ENCODE results near the gene CARMIL3.

The CARMIL3 gene

DNA sequence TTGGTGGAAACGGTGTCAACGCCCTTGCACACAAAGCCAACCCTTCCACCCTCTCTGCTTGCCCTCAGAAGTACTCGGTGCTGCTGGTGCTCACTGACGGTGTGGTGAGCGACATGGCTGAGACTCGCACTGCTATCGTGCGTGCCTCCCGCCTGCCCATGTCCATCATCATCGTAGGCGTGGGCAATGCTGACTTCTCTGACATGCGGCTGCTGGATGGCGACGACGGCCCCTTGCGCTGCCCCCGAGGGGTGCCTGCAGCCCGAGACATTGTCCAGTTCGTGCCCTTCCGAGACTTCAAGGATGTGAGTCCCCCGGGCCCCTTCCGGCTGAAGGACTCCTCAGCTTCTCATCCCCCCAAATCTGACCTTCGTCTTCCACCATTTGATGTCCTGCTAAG, 25.3 kb downstream of the CARMIL3 start:
- DNase-seq, result no peak

DNA sequence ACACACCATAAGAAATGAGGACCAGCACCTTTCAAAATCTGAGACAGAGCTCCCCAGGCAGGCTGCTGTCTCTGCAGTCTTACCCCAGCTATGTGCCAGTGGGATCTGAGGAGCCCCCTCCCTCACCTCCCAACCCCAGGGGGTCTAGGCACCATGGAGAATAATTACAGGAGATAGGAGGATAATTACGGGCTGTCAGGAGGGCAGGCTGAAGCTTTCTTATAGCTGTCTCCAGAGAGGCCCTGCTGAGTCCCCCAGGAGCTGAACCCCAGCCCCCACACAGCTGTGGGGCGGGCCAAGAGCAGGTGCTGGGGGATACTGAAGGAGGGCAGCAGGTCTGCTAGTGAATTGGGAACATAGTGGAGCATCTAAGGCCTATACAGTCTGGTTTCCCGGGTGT, 26.3 kb downstream of the CARMIL3 start:
- DNase-seq, result no peak

DNA sequence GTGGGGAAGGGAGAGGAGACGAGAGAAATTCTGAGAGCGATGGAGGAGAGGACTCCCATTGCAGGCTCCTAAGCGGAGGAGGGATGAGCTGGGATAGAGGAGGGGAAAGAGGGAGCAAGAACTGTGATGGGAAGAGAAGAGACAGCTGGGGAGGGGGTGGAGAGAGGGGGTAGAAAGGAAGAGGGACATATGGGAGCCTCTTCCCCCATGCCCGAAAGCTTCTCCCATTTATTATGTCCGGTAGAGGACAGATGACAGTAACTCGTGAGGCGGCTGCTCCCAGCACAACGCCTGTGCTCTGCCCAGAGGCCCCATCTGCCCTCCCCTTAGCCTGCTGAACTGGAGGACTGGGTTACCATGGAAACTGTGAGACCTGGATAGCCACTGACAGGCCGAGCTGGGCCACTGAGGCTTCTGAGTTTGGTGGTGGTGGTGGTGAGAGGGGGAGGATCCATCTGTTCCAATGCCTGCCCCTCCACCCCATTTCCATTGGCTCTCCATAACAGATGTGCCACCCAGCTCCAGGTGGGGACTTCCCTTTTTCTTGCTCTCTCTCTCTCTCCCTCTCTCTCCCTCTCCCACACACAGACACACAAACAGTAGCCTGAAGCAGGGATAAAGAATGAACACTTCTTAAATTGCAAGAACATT, 27.8 kb downstream of the CARMIL3 start:
- no peak for DNase-seq

DNA sequence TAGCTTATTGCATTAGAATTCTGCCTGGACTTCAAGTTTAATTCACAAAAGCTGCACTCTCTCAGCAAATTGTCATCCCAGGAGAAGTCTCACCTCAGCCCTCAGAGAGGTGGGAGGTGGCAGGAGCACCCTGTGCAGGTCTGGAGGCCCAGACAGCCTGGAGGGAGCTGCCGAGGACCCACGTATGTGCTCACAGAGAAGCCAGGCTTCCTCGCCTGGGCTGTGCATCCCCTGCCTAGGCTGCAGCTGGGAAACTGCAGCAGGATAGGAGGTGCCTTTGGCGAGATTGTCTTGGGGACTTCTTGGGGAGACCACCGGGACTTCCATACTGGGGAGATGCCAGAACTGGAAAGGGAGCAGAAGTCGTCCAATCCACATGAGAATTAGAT, 28.3 kb downstream of the CARMIL3 start:
- no peak for DNase-seq

DNA sequence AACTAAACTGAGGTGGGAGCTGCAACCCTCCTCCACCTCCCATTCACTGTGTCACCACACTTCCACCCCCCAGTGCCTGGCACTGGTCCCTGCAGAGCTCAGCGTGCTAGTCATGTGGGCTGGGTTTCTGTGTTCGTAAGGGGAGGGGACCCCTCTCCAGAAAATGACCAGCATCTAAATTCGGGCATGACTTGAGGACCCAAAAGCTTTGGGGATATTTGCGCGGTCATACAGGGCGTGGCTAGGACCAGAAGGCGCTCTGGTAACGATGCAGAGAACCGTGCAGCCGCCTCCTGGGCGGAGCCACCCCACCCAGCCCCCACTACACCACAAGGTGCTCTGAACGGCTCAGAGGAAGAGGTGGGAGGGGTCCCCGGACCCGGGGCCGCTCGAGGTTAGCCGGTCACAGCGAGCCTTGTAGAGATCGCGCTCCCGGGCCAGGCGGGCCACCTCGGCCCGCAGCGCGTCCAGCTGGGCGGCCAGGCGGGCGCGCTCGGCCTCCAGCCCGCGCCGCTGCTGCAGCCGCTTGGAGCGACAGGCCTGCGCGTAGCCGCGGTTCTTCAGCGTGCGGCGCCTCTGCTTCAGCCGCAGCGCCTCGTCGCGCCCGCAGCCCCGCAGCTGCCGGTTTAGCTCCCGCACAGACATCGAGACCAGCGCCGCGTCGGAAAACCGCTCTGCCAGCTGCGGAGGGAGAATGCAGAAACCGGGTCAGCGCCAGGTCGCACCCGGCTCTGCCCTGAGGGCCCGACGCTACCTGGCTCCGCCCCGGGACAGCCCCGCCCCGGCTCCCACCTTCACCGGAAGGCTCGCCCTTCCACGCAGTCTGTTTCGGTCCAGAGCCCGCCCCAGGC, 29.3 kb downstream of the CARMIL3 start:
- DNase-seq, result peak; percentile 72

DNA sequence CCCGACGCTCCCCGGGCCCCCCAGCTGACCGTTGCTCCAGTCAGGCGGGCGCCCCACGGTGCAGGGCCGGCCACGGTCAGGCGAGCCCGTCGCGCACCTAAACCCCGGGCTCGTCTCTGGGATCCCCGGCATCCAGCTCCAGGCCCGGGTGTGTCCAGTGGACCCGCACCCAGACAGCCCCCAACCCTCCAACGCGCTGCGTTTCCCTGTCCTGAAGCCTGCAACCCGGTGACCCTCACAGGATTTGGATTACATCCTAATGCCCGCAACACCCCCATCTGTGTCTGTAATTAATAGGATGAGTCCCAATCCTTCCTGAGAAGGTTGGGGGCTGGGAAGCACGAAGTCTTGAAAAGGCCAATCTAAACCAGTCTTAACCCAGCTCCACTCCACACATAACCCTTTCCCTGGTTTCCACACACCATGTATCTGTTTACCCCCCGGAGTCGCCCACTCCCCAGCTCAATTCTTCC, 30.0 kb downstream of the CARMIL3 start:
- no peak for DNase-seq

DNA sequence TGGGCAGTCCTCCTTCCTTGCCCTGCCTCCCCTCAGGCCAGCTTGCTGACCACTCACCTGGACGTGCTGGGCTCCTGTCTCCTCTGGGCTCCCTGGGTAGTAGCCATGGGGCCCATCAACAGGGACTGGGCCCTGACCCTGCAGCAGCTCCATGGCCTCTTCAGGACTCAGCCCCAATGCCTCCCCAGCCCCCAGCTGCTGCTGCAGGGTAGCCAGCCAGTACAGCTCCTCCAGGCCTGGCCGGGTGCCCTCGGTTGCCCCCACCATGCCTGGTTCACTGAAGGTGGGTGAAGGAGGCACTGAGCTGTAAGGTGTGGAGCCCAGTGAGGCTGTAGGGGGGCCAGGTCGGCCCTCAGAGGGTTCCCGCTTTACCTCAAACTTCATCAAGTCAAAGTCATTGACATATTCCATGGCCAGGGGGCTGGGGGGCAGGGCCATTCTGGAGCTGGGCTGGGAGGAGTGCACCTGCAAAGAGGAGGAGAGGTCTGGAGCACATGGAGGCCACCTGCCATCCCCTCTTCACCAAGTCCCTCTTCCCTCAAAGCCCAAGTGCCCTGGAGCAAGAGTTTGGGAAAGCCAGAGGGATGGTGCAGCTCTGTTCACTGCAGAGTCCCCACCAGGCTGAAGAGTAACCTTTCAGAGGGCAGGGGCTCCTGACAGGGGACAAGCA, 30.7 kb downstream of the CARMIL3 start:
- DNase-seq, result no peak

DNA sequence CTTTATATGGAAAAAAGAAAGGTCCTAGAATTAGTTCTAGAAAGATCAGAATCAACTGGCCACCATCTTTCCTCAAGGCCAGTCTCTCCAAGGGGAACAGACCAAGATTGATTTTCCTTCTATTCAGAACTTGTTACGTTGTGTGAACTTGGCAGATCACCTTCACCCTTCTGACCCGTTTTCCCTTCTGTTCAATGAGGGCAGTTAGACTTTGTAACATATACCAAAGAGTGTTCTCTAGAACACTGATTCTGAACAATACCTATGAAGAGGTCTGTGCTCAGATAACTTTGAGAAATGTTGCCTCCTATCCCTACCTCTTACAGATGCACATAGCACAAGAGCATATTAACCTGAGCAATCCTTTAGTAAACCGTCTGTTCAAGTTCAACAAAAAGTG, 31.7 kb downstream of the CARMIL3 start:
- DNase-seq, result no peak

DNA sequence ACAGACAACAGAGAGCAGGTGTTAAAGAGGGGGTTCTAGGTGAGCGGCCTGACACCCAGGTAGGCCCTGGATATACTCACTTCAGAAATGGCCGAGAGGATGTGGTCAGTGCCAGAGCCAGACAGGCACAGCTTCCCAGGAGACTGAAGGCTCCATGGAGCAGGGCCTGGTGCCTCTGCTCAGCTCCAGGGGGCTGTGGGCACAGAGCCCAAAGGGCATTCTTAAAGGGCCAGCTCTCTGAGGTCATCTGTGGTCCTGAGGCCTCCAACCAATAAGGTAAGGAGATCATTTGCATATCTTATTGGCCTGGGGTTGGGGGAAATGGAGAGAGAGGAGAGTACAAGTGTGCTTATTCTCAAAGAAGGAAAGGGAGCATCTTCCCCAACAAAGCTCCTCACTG, 32.6 kb downstream of the CARMIL3 start:
- DNase-seq, result no peak

DNA sequence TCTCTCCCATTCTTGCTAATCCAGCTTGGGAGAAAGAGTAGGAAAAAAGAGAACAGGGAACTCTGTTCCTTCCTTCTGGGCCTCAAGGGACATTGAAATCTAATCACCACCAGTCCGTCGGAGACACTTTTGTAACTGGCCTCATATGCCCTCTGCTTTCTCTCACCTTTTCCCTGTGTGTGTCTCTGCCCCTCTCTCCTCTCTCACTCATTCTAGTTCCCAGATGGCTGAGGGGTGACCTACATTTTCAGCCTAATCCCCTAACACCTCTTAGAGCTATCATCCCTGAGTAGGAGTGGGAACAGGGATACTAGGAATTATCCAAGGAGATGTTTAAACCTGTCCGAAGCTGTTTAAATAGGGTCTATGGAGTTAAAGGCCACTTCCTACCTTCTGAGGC, 33.4 kb downstream of the CARMIL3 start:
- no peak for DNase-seq

DNA sequence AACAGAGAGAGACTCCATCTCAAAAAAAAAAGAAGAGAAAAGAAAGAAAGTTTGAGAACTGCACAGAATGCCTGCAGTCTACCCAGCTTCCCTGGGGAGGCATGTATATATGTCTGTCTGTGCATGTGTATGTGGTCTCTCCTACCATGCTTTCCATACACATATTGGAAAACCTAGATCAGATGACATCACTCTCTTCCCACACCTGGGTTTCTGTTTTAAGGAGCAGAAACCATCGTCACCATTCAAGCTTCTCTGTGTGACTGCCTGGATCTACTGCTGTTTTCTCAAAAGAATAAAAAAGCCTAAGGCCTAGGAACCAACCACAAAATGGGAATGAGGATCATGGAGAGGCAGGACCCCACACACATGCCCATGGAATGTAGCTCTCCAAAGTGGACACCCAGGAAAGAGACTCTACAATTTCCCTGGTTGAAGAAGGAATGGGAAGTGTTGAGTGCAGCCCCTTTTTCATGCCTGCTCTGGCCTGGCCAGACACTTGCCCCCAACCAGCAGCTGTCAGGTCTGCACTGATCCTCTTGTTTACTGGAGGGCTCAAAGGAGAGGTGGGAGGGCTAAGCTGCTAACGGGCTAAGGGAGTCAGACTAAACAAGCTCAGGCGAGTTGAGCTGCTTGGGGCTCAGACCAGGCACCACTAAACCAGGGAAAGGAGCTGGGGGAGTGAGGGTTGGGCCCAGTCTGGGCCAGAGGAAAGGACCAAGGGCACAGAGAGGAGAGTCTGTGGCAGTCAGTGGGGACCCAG, 34.6 kb downstream of the CARMIL3 start:
- no peak for DNase-seq

DNA sequence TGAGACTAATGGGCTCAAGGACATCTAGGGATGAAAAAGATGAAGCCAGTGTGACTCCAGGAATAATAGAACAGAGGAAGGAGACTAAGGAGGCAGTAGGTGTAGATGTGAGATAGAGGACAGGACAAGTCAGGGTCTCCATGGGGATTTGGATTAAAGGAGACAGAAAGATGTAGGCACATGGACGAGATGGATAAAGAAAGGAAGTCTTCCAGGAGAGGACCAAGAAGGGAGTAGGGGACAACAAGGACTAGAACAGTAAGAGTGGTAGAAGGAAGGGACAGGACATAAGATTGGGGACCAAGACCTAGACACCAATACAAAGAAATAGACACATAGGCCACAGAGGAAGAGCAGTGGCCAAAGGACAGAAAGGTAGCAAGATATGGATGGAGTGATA, 35.2 kb downstream of the CARMIL3 start:
- DNase-seq, result no peak

DNA sequence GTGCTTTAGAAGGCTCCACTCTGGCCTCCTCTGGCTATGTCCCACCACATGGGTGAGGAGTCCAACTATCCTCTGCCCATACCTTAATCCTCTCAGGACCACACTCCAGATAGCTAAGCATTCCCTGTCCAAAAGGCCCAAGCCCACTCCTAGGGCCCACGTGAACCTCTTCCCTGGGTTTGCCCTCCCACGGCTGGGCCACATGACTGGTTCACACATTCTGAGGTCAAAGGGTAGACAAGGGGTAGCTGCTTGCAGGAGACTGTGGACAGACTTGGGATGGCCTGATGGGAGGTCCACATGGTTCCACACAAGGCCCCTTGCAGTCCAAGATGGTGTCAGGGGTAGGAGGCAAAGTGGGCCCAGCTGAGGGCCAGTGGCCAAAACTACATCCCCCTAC, 36.3 kb downstream of the CARMIL3 start:
- DNase-seq, result no peak

DNA sequence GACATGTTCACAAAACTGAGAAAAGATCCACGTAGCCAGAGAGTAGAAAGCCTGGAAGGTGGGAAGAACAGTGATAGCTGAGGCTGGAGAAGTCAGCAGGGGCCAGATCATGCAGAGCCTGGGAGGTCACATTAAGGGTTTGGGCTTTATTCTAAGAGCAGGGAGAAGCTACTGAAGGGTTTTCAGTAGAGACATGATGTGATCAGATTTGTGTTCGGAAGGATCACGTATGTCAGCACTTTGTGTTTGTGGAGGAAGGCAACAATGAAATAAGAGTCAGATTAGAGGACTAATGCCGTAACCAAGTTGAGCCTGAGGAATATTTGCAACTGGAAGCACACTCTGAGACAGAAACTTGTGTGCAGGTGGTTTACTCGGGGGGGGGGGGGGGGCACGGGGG, 38.1 kb downstream of the CARMIL3 start:
- DNase-seq, result no peak

DNA sequence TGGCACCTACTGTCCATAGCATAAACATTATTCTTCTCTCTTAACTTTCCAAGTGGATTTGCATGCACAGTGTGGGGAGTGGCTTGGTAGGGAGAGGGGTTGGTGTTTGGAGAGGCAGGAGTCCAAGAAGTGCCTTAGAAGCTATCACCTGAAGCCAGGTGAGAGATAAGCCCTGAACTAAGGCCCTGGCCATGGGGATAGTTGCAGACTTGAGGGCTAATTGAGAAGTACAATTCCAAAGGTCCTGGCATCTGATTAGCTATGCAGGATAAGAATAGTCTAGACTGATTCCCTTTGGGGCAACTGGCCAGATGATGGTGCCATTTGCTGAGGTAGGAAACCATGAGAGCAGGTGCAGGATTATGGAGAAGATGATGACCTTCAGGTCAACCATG, 40.3 kb downstream of the CARMIL3 start:
- DNase-seq, result no peak

DNA sequence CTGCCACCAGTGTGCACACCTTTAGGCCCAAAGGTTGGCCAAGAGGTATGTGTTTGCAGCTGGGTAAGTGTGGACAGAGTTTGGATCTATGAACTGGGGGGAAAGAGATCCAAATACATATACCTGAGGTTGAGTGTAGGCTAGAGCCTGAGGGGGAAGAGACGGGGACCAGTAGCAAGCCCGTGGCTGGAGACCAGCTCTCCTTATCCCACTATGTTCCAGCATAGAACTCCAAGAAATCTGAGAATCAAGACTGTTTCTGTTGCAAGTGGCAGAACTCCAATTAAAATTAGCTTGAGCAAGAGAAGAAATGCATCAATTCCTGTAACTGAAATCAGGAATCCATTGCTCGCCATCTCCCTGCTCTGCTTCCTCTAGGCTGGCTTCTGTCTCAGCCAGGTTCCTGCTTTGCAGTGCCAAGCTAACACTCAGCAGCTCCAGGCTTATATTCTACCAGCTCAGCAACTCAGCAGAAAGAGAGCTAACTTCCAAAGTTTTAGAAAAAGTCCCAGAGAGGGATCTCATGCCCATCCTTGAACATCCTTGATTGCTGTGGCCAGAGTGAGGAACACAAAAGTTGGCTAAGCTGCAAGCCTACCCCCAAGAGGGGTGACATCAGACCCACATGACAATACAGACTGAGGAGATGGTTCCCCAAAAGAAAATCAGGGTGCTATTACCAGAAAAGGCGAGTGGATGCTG, 40.8 kb downstream of the CARMIL3 start:
- DNase-seq, result no peak

DNA sequence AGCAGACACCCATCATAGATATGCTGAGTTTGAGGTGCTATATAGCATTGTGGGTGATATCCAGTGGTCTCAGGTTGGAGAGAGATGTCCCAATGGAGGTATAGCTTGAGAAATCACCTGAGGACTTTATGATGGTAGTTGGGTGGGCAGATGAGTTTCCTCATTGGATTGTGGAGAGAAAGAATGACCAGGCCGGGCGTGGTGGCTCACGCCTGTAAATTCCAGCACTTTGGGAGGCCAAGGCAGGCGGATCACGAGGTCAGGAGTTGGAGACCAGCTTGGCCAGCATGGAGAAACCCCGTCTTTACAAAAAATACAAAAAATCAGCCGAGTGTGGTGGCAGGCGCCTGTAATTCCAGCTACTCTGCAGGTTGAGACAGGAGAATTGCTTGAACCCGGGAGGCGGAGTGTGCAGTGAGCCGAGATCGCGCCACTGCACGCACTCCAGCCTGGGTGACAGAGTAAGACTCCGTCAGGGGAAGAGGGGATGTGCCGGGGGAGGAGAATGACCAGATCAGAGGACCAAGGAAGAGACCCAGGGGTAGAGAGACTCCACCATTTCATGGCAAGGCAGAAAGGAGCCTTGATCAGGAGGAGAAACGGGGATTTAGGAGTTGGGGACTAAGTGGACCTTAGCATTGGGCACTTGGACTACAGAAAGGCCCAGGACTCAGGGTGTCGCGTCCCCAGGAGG, 41.5 kb downstream of the CARMIL3 start:
- DNase-seq, result no peak

DNA sequence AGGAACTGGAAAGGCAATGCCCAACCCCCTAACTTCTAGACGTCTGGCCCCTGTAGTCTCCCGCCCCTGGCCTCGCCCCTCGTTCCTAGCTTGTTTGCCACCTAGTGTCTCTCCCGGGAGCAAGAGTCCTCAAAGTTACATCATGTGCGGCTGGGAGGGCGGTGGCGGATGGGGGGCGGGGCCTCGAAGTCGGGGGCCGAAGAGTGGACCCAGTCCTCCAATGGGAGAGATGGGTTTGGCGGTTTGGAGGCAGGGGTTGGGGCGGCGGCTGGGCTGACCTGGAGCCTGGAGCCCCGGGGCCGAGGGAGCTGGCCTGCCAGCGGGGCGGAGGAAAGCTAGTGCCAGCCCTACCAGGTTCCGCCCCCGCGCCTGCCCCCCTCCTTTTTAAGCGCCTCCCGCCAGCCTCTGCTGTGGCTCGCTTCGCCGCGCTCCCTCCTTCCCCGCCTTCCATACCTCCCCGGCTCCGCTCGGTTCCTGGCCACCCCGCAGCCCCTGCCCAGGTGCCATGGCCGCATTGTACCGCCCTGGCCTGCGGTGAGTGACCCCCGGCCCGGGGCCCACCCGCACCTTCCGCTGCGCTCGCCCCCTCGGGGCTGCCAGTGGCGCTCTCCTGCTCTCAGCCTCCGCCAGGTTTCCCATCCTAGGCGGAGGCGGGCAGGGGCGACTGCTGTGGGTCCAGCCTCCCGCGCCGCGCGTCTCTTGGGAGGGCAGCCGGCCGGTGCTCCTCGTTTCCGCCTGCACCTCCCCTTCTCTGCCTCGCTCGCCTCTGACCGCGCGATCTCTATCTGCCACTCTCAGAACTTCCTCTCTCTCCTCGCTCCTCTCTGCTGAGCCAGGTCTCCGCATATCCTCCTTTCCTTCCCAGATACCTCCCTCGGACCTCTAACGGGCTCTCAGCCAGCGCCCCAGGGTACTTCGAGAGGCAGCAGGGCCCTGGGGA, 42.4 kb downstream of the CARMIL3 start, which contains the start of gene PCK2:
TSS of gene PCK2 (plus strand) at position 411 of the 940 bp plus-strand sequence. CDS start at position 506, 95 bp downstream.
- DNase-seq, result peak; percentile 89

DNA sequence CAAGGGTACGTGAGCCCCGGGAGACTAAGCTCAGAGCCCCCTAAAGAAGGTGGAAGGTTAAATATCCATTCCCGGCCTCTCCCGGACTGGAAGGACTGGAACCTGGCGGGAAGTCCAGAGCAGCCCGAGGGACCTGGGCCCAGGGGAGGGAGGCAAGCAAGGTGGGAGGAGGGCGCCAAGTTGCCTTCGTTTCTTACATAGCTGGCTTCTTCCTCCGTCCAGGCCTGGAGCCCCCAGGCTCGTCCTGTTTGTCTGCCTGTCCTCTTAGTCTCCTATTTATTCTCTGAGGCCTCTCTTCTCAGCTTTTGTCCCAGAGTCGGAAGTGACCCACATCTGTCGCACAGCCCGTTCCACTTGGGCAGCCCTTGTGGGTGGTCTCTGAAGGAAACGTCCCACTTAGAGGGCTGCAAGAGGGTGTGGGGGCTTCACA, 43.0 kb downstream of the CARMIL3 start:
- peak; percentile 20 for DNase-seq

DNA sequence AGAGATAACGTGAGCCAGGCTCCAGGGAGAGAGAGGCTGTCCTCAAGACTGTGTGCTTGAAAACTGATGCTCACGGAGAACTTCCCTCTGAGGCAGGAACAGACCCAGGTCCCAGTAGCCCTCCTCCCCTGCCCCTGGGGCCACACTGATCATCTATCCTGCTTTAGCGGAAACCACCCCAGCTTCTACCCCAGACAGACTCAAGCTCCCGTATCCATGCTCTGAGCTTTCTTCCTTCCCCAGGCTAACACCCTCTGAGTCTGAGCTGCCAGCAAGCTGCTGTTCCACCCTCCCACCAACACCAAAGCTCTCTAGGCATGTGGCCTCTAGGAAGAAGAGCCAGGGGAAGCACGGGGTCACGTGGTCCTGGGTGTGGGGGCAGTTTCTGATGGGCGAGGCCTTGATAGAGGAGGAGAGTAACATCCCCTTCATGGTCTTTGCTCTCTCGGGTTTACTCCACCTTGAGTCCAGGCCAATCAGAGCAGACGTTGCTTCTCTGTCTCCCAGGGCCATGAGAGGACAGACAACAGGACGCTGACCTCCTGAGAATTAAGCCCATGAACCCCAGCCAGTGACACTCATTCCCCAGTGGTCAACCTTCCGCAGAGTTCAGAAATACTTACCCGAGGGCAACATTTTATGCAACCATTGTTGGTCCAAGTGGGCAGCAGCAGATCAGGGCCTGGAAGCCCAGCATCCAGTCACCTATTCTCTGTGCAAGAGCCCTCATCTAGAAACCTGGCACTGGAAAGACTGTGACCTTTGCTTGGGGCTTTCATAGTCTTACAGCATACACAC, 43.7 kb downstream of the CARMIL3 start:
- peak; percentile 72 for DNase-seq
